NCI-H1436 treated with DMSO at 0.1 percent for 48 hours (cell line): ENCODE measurements around the gene DYSF.

ENCODE experiments used
- DNase-seq: peaks from one replicate; lab custom pipeline; 2025; lab: John Stamatoyannopoulos, UW

Gene DYSF

GRCh38 chr2:71706836-71707235 is 253.5 kb downstream of the DYSF start:
- DNase-seq, result no peak

GRCh38 chr2:71710367-71711132 is 257.2 kb downstream of the DYSF start:
- DNase-seq, result no peak

GRCh38 chr2:71711133-71711855 is 257.9 kb downstream of the DYSF start:
- no peak for DNase-seq

- no peak for DNase-seq
These were observed 258.9 kb downstream of the DYSF start for GRCh38 chr2:71712158-71712818.

- no peak for DNase-seq
These were observed 260.5 kb downstream of the DYSF start for GRCh38 chr2:71713581-71714580.

GRCh38 chr2:71714601-71715240 is 261.4 kb downstream of the DYSF start:
- DNase-seq, result no peak

- no peak for DNase-seq
These were observed 261.9 kb downstream of the DYSF start for GRCh38 chr2:71715241-71715750.

GRCh38 chr2:71715951-71716696 is 262.8 kb downstream of the DYSF start:
- DNase-seq, result no peak

- DNase-seq, result no peak
These were observed 263.6 kb downstream of the DYSF start for GRCh38 chr2:71716697-71717624.

GRCh38 chr2:71718686-71719085 is 265.3 kb downstream of the DYSF start:
- no peak for DNase-seq

GRCh38 chr2:71719520-71720282 is 266.3 kb downstream of the DYSF start:
- no peak for DNase-seq

GRCh38 chr2:71720283-71720560 is 266.9 kb downstream of the DYSF start:
- no peak for DNase-seq

GRCh38 chr2:71720596-71721361 is 267.4 kb downstream of the DYSF start:
- DNase-seq, result no peak

GRCh38 chr2:71721362-71721665 is 268.0 kb downstream of the DYSF start:
- no peak for DNase-seq

GRCh38 chr2:71721669-71722068 is 268.3 kb downstream of the DYSF start:
- DNase-seq, result no peak

- DNase-seq, result no peak
These were observed 268.9 kb downstream of the DYSF start for GRCh38 chr2:71722286-71722685.

GRCh38 chr2:71724793-71725192 is 271.4 kb downstream of the DYSF start:
- DNase-seq, result no peak

- DNase-seq, result no peak
These were observed 272.5 kb downstream of the DYSF start for GRCh38 chr2:71725836-71726235.
